Esophagus muscularis mucosa (tissue), 4 donors: ENCODE data around the gene DDX39A. TPM values are rescaled to one million over a fixed set of nuclear protein-coding genes. Genes with fewer than 3 reads are reported as not detected.

Source experiments
- DNase-seq: peaks from one replicate; pipeline ENCODE4 v3.0.0-alpha.2; 2017; ENCODE audit errors: extremely low spot score
- H3K27ac ChIP-seq, 4 donors: fragments of 200-600 bp; sonication (generic); replicated peaks in 1 of 4; 1 replicate in 3 of 4; 2 replicates in 1 of 4; pipeline ENCODE4 v1.5.1; 2016 to 2019; ENCODE audit warnings: mild to moderate bottlenecking in 1 of 4
- H3K27me3 ChIP-seq, 4 donors: fragments of 200-600 bp; sonication (generic); one replicate each; pipeline versions ENCODE4 v1.5.1 to v1.6.0; 2016 to 2019
- H3K36me3 ChIP-seq, 4 donors: fragments of 200-600 bp; sonication (generic); one replicate each; pipeline ENCODE4 v1.5.1; 2016 to 2019
- H3K4me1 ChIP-seq, 4 donors: fragments of 200-600 bp; sonication (generic); one replicate each; pipeline ENCODE4 v1.5.1; 2016 to 2019
- H3K4me3 ChIP-seq, 4 donors: fragments of 200-600 bp; sonication (generic); 1 replicate in 2 of 4; 2 replicates in 2 of 4; pipeline ENCODE4 v1.5.1; 2016 to 2019; ENCODE audit warnings: mild to moderate bottlenecking in 4 of 4, moderate library complexity in 1 of 4
- H3K9me3 ChIP-seq, 4 donors: fragments of 200-600 bp; sonication (generic); 1 replicate in 3 of 4; 2 replicates in 1 of 4; pipeline ENCODE4 v1.5.1; 2016 to 2019
- EP300 ChIP-seq: sonication (generic); formaldehyde crosslinking; IDR thresholded peaks from one replicate; pipeline ENCODE4 v1.6.1; 2017; ENCODE audit warnings: antibody characterized with exemption
- POLR2A ChIP-seq: fragments of 450-650 bp; IDR thresholded peaks from one replicate; pipeline ENCODE4 v1.6.1; 2017; ENCODE audit warnings: antibody characterized with exemption, moderate library complexity, mild to moderate bottlenecking, low read depth
- POLR2AphosphoS5 ChIP-seq, 2 donors: sonication (generic); formaldehyde crosslinking; IDR thresholded peaks; one replicate each; pipeline ENCODE4 v1.6.1; 2017; ENCODE audit warnings: antibody characterized with exemption in 2 of 2
- WGBS: methylation state at CpG from one replicate; pipeline ENCODE4 v1.1.5; 2018; 5-methylcytosine and 5-hydroxymethylcytosine counted together
- intact Hi-C: fragments of 100-400 bp; cut with DNase I; formaldehyde crosslinking; loops from one replicate; pipeline ENCODE4 v1.15.1; 2023
- total RNA-seq, 4 donors: library from RNA; depleted of rRNA; stranded (reverse); fragments of >200 nt; gene quantifications; one replicate each; pipeline versions ENCODE4 v1.1.0 to v1.2.1, GENCODE V29; 2016
- TF ChIP-seq, protein P1 (sequence below), 3 experiments: fragments of 200-600 bp in 2 of 3; fragments of 450-650 bp in 1 of 3; sonication (generic) in 2 of 3; IDR thresholded peaks; one replicate each; pipeline ENCODE4 v1.5.1; 2017 to 2019; ENCODE audit warnings: antibody characterized with exemption in 3 of 3, mild to moderate bottlenecking in 2 of 3, moderate library complexity in 1 of 3

Gene DDX39A
- total RNA-seq, 4 donors from 2014 or later = 39.3 to 56.3 (median 42.1) TPM

DNA sequence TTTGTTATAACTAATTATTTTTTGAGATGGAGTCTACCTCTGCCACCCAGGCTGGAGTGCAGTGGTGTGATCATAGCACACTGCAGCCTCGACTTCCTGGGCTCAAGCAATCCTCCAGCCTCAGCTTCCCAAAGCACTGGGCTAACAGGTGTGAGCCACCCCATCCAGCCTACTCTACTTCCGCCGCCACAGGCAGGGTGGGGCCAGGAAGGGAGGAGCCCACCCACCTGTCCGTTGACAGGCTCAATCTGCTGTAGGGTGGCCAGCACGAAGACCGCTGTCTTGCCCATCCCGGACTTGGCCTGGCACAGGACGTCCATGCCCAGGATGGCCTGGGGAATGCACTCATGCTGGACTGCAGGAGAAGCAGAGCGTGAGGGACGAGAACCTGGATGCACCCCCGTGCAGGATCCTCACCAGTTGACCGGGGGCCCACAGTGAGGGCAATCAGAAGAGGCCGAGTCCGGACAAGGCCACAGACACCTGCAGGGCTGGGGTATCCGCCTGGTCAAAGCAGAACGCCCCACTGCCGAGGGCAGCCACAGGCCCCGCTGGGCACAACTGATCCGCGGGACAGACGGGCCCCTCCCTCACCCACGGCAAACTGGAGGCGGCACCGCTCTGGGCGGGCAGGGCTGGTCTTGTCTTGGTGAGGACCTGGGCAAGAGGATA, 6.7 kb downstream of the DDX39A start:
- 84% methylated on average over 13 of the region's 25 CpGs for WGBS
- peaks cover 20 to 54% (median 47%) of the 10 kb centered on the region in 4 donors for H3K4me1 ChIP-seq
- H3K9me3 ChIP-seq = no peaks in the 10 kb centered on the region
- TF ChIP-seq EP300 (no peak), POLR2AphosphoS5 (IDR thresholded peaks at IDR 0.05) (no peak), POLR2A (no peak)
- TF ChIP-seq, protein P1, sequence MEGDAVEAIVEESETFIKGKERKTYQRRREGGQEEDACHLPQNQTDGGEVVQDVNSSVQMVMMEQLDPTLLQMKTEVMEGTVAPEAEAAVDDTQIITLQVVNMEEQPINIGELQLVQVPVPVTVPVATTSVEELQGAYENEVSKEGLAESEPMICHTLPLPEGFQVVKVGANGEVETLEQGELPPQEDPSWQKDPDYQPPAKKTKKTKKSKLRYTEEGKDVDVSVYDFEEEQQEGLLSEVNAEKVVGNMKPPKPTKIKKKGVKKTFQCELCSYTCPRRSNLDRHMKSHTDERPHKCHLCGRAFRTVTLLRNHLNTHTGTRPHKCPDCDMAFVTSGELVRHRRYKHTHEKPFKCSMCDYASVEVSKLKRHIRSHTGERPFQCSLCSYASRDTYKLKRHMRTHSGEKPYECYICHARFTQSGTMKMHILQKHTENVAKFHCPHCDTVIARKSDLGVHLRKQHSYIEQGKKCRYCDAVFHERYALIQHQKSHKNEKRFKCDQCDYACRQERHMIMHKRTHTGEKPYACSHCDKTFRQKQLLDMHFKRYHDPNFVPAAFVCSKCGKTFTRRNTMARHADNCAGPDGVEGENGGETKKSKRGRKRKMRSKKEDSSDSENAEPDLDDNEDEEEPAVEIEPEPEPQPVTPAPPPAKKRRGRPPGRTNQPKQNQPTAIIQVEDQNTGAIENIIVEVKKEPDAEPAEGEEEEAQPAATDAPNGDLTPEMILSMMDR (IDR thresholded peaks at IDR 0.05) = no peak
- H3K36me3 ChIP-seq = peaks cover 50 to 75% (median 58%) of the 10 kb centered on the region in 4 donors
- intact Hi-C loops = no loop called here
- H3K27me3 ChIP-seq = no peaks in the 10 kb centered on the region
- H3K27ac ChIP-seq = no peak overlapping the region
- DNase-seq = no peak
- no peak overlapping the region for H3K4me3 ChIP-seq

GRCh38 chr19:14411938-14412245, 7.2 kb downstream of the DDX39A start:
- Histone ChIP-seq H3K27ac (no peak overlapping the region), H3K9me3 (no peaks in the 10 kb centered on the region), H3K27me3 (no peaks in the 10 kb centered on the region), H3K4me3 (no peak overlapping the region), H3K4me1 (peaks cover 15 to 50% (median 43%) of the 10 kb centered on the region in 4 donors), H3K36me3 (peaks cover 52 to 81% (median 64%) of the 10 kb centered on the region in 4 donors)
- 83% methylated on average over 6 of the region's 8 CpGs for whole genome bisulfite sequencing
- intact Hi-C loops = no loop called here
- TF ChIP-seq POLR2AphosphoS5 (IDR thresholded peaks at IDR 0.05) (no peak), EP300 (no peak), POLR2A (no peak)
- TF ChIP-seq, protein P1 (IDR thresholded peaks at IDR 0.05) = no peak
- no peak for DNase-seq

- TF ChIP-seq, protein P1 (IDR thresholded peaks at IDR 0.05) = no peak
- TF ChIP-seq EP300 (no peak), POLR2A (no peak), POLR2AphosphoS5 (IDR thresholded peaks at IDR 0.05) (no peak)
- no peak for DNase-seq
- Histone ChIP-seq H3K36me3 (peaks cover 52 to 82% (median 69%) of the 10 kb centered on the region in 4 donors), H3K9me3 (no peaks in the 10 kb centered on the region), H3K4me1 (peaks cover 13 to 50% (median 43%) of the 10 kb centered on the region in 4 donors), H3K4me3 (no peak overlapping the region), H3K27ac (no peak overlapping the region), H3K27me3 (no peaks in the 10 kb centered on the region)
- intact Hi-C loops = no loop called here
- 93% methylated on average over 15 of the region's 19 CpGs for WGBS
Measured at GRCh38 chr19:14411161-14411937, 7.8 kb downstream of the DDX39A start.

GRCh38 chr19:14410091-14411051, 8.8 kb downstream of the DDX39A start:
- H3K27ac ChIP-seq = no peak overlapping the region
- no peak for DNase-seq
- peaks cover 52 to 76% (median 73%) of the 10 kb centered on the region in 4 donors for H3K36me3 ChIP-seq
- intact Hi-C loops = no loop called here
- 88% methylated on average over 30 of the region's 44 CpGs for WGBS
- no peaks in the 10 kb centered on the region for H3K9me3 ChIP-seq
- TF ChIP-seq, protein P1 (IDR thresholded peaks at IDR 0.05) = no peak
- TF ChIP-seq POLR2A = no peak
- no peak for TF ChIP-seq EP300
- no peak for TF ChIP-seq POLR2AphosphoS5 (IDR thresholded peaks at IDR 0.05)
- no peak overlapping the region for H3K4me3 ChIP-seq
- no peaks in the 10 kb centered on the region for H3K27me3 ChIP-seq
- peaks cover 12 to 50% (median 43%) of the 10 kb centered on the region in 4 donors for H3K4me1 ChIP-seq
